ENCODE results near the gene SLC6A9.

GRCh38 chr1:43956234-43956633, 75.0 kb downstream of the SLC6A9 start:
- TF ChIP-seq CTCF (IDR thresholded peaks at IDR 0.05 in 8 of 11, conservative IDR thresholded peaks at IDR 0.05 in 3 of 11) (no peak), POLR2A (IDR thresholded peaks at IDR 0.05) (no peak)

Data from spleen (tissue), 7 donors.